ENCODE data around the gene ZMAT5.

Gene ZMAT5

DNA sequence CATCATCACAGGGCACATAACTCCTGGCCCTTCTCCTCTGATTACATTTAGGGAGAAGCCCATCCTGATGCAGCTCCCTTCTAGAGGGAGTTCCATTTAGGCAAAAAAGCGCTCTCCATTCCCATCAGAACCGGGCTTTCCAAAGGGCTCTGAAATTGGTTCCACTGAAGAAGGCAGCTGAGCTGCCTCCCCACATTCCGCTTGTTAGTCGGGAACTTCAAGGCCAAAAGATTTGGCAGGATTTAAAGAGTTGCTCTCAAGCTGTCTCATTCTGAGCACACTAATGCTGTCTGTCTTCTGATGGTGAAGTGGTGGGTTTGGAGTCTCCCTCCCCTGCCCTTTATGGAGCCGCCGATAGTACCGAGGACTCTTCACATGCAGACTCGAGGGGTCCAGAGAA lies 73.6 kb downstream of the ZMAT5 start:
- no peak for TF ChIP-seq GATA2 (IDR thresholded peaks at IDR 0.05; ENCODE audit: low read depth, low read length)
- TF ChIP-seq GATA3 (IDR thresholded peaks at IDR 0.05; ENCODE audit: low read depth, low read length): no peak

DNA sequence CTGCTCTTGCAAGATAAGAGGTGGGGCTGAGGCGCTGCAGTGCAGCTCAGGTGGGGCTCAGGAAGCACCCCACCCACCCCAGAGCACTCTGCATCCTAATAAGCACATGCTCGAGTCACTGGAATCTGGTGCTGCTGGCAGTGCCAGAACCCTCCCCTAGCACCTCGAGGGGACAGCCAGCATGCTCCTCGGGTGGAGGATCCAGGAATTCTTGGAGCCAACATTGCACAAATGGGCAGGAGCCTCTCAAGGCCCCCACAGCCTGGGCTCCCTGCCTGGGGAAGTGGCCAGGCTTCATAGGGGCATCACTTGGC lies 74.5 kb downstream of the ZMAT5 start:
- TF ChIP-seq GATA3 (IDR thresholded peaks at IDR 0.05; ENCODE audit: low read depth, low read length) (no peak), GATA2 (IDR thresholded peaks at IDR 0.05; ENCODE audit: low read depth, low read length) (no peak)

DNA sequence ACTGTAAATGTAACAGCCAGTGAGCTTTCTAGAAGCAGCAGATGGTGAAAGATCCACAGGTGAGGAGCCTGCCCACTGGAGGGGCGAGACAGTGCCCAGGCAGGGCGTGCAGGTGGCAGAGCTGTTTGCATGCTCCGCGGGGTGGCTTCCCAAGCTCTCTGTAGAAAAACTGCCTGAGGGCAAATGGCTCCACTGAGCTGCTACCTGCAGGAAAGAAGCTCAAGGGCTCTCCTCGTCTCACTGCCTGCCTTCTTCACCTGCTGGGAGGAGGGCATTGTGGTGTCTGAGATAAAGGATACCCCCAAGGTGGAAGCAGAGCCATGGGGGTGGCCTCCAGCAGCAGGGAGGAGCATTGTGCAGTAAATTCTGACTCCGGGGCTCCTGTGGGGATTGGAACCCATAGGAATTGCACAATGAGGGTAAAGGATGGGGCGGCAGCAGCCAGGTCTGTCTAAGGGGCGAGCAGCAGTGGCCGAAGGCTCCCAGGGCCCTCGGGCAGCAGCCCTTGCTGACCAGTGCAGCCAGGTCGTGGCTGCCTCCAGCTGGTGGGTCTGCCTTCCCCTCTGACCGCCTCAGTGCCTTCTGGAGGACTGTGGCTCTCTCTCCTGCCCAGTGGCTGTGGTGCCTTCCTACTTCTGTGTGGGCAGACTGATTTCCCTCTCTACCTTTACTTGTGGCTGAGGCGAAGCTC lies 75.0 kb downstream of the ZMAT5 start:
- TF ChIP-seq GATA2 (IDR thresholded peaks at IDR 0.05; ENCODE audit: low read depth, low read length) (no peak), GATA3 (IDR thresholded peaks at IDR 0.05; ENCODE audit: low read depth, low read length) (no peak)

DNA sequence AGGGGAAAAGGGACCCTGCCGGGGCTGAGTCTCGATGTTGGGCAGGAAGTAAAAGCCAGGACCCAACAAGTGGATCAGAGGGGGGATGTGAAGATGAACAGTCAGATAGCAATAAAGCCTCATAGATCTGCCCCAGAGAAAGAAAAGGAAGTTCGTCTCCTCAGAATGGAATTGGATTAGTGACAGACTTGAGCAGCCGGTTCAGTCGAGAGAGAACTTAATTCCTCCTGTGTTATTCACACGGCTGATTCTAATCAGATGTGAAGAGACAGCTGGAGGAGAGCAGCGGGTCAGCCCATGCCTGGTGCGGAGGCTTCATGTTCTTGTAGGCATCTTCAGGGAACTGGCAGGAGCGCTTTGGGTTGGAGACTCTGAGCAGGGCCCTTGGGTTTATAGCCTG lies 76.3 kb downstream of the ZMAT5 start:
- TF ChIP-seq GATA2 (IDR thresholded peaks at IDR 0.05; ENCODE audit: low read depth, low read length): no peak
- TF ChIP-seq GATA3 (IDR thresholded peaks at IDR 0.05; ENCODE audit: low read depth, low read length): no peak

DNA sequence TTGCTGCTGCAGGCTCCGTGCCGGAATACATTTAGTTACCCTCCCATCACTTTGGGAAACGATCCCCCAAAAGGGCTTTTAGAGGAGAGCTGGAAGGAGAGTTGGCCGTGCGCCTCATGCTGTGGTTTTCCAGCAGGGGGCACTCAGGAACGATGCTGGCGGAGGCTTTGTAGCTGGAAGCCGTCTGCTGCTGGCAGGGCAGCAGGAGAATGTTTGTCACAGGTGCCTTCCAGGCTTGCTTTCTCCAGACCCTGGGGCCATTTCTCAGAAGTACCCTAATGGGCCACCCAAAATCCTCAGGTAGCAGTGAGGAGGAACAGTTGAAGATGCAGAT lies 77.0 kb downstream of the ZMAT5 start:
- TF ChIP-seq GATA2 (IDR thresholded peaks at IDR 0.05; ENCODE audit: low read depth, low read length) (no peak), GATA3 (IDR thresholded peaks at IDR 0.05; ENCODE audit: low read depth, low read length) (no peak)

DNA sequence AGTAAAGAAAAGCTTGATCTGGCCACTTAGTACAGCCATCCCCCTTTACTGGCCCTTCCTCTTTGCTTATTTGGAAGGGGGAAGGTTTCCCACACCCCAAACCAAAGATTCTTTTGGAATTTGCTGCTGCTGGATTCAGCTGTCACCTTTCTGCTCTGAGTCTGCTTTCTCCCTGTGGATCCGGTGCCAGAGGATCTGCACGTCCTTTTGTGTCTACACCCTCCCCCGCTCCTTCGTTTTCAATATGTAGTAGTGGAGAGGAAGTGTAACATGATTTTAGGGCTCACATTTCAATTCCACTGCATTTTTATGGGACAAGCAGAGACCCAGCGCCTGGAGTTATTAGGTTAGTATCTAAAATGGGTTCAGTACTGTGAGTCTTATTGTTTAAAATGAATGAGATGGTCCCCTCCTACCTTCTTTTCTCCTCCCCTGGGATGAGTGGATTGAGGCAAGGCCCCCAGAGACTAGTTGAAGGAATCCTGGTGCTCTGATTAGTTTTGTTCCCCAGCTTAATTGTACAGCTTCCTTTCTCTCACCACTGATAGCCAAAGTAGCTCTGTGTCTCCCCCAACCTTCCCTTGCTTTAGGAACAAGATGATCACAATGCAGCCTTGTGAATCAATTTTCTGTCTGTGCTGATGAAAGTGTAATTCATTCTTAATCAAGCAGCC lies 77.5 kb downstream of the ZMAT5 start:
- TF ChIP-seq GATA3 (IDR thresholded peaks at IDR 0.05; ENCODE audit: low read depth, low read length): no peak
- TF ChIP-seq GATA2 (IDR thresholded peaks at IDR 0.05; ENCODE audit: low read depth, low read length): no peak

DNA sequence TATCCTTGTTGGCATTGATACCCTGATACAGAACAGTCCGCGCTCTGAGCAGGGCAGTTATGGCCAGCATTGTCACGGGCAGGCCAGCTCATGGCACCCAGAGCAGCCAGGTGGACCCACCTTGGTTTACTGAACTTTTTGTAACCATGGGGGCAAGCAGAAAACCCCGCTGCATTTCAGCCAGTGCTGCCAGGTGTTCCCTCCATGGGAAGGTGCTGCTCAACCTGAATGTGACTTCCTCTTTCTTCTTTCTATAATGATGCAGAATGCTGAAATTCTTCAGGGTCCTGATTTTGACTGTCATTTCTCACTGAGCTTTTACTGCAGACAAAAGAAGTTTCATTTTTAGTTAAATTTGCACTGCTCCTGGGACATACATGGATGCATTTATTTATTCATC lies 82.6 kb downstream of the ZMAT5 start:
- TF ChIP-seq GATA2 (IDR thresholded peaks at IDR 0.05; ENCODE audit: low read depth, low read length) (no peak), GATA3 (IDR thresholded peaks at IDR 0.05; ENCODE audit: low read depth, low read length) (no peak)

DNA sequence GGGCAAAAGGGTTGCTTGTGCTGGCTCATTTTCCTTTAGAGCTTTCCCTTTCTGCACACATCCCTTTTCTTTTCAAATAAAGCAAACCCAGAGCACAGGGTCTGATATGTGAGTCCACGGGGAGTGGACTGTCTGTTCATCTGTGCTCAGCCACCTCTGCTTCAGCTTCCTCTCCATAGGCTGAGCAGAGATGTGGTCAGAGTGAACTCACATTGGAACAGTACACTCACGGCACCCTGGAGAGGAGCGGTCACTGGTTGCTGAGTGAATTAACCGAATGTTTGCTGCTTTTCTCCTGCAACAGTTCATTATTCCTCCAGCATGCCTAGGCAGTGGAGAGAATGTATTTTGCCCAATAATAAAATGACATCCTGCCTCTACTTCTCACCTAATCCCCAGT lies 83.3 kb downstream of the ZMAT5 start:
- no peak for TF ChIP-seq GATA3 (IDR thresholded peaks at IDR 0.05; ENCODE audit: low read depth, low read length)
- no peak for TF ChIP-seq GATA2 (IDR thresholded peaks at IDR 0.05; ENCODE audit: low read depth, low read length)
